Measurements from ENCODE around the gene NR6A1. TPM values are rescaled to one million over a fixed set of nuclear protein-coding genes. Genes with fewer than 3 reads are reported as not detected.

Gene NR6A1
- total and polyA plus RNA-seq, 2 experiments from 2014 or later: 0.16 TPM; not detected in 1

DNA sequence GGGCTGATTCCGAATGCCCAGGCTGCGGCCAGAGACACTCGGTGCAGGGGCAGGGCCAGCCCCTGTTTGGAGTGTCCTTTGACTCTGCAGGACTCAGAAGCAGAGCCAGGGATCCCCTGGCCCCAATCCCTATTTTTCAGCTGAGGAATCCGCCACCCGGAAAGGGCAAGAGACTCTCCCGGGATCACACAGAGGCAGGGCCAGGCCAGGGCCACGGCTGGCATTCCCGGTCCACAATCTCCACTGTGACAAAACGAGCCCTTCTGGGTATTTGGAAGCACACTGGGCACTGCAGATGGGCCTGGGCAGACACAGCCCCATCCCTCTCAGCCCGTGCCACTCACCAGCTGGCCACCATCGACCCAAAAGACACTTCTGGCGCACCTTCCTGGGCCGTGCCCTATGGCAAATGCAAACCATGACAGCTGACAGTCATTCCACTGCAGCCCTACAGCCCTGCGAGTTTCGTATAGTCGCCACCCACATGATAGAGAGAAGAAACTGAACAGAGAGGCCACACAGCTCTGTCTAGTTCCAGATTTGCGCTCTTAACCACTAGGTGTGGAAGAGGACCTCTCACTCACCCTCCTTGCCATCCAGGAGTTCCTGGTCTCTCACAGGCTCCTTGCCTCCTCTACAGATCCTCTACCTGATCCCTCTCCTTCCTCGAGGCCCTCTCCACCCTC, 277.2 kb downstream of the NR6A1 start:
- Histone ChIP-seq H3K4me2 (ENCODE audit: unreplicated experiment) (no peak overlapping the region), H4K20me1 (ENCODE audit: insufficient read depth) (no peaks in the 10 kb centered on the region), H3K27ac (no peak overlapping the region), H2AFZ (no peak overlapping the region), H3K9me2 (ENCODE audit: insufficient read depth) (no peaks in the 10 kb centered on the region), H3K27me3 (replicated peaks; ENCODE audit: insufficient read depth) (peaks cover 14% of the 10 kb centered on the region), H3K9ac (no peak overlapping the region), H3K4me1 (ENCODE audit: insufficient read depth) (no peaks in the 10 kb centered on the region), H3K36me3 (ENCODE audit: low read depth) (no peaks in the 10 kb centered on the region), H3K4me3 (no peak overlapping the region), H3K79me2 (ENCODE audit: insufficient read depth) (no peaks in the 10 kb centered on the region), H3F3A (ENCODE audit: insufficient read depth) (no peaks in the 10 kb centered on the region), H3K9me3 (ENCODE audit: low read depth) (no peaks in the 10 kb centered on the region)
- no peak for DNase-seq
- TF ChIP-seq EZH2phosphoT487 (IDR thresholded peaks at IDR 0.05; ENCODE audit: insufficient read depth, low read depth): no peak
- no peak for TF ChIP-seq EZH2 (IDR thresholded peaks at IDR 0.05; ENCODE audit: insufficient read depth, poor library complexity, severe bottlenecking)
- WGBS, 2 experiments (ENCODE audit: low coverage in 1 of 2, low lambda C conversion rate in 2 of 2, missing lambda C conversion rate in 2 of 2): 61 to 63% methylated on average over 18 of the region's 18 CpGs
- in situ Hi-C loops (cut with MboI): no loop called here

DNA sequence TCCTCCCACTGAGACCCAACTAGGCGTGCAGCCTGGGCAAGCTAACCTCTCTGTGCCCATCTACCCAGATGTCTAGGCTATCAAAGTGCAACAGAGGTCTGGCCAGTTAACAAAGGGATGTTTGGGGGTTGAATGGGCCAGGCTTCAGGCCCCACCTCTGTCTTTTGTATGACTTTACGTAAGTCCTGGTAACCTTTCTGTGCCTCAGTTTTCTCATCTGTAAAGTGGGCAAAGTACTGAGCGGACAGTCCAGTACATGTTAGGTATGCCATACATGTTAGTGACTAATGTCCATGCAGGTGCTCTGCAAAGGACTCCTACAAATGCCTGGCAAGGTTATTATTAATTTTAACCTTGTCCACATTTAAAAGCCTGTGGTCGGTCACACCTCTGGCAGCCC, 277.9 kb downstream of the NR6A1 start:
- Histone ChIP-seq H2AFZ (no peak overlapping the region), H3K36me3 (ENCODE audit: low read depth) (no peaks in the 10 kb centered on the region), H3K79me2 (ENCODE audit: insufficient read depth) (no peaks in the 10 kb centered on the region), H3K9ac (no peak overlapping the region), H3K4me2 (ENCODE audit: unreplicated experiment) (no peak overlapping the region), H3K27me3 (replicated peaks; ENCODE audit: insufficient read depth) (peaks cover 14% of the 10 kb centered on the region), H3K27ac (no peak overlapping the region), H3K4me3 (no peak overlapping the region), H3F3A (ENCODE audit: insufficient read depth) (no peaks in the 10 kb centered on the region), H3K9me2 (ENCODE audit: insufficient read depth) (no peaks in the 10 kb centered on the region), H4K20me1 (ENCODE audit: insufficient read depth) (no peaks in the 10 kb centered on the region), H3K9me3 (ENCODE audit: low read depth) (no peaks in the 10 kb centered on the region), H3K4me1 (ENCODE audit: insufficient read depth) (no peaks in the 10 kb centered on the region)
- in situ Hi-C loops (cut with MboI): no loop called here
- DNase-seq: no peak
- WGBS, 2 experiments (ENCODE audit: low coverage in 1 of 2, low lambda C conversion rate in 2 of 2, missing lambda C conversion rate in 2 of 2): 64 to 75% methylated on average over 4 of the region's 4 CpGs
- TF ChIP-seq EZH2 (IDR thresholded peaks at IDR 0.05; ENCODE audit: insufficient read depth, poor library complexity, severe bottlenecking): no peak
- TF ChIP-seq EZH2phosphoT487 (IDR thresholded peaks at IDR 0.05; ENCODE audit: insufficient read depth, low read depth): no peak

DNA sequence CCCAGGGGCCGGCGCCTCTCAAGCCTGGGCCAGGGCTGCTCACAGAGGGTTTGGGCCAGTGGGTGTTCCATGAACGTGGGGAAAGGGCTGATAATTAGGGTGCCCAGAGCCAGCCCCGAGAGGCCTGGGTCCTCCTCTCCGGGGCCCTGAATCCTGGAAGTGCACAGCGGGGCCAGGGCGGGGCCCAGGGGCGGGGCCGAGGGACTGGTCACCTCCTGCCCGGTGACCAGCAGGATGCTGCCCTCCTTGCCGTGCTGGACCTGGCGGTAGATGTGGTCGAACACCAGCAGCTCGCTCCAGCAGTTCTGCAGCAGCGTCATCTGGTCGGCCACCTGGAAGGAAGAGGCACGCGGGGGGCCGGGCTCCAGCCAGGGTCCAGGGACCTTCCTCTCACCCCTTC, 278.3 kb downstream of the NR6A1 start:
- Histone ChIP-seq H3K9ac (no peak overlapping the region), H3K4me2 (ENCODE audit: unreplicated experiment) (no peak overlapping the region), H3K9me2 (ENCODE audit: insufficient read depth) (no peaks in the 10 kb centered on the region), H3K79me2 (ENCODE audit: insufficient read depth) (no peaks in the 10 kb centered on the region), H3K4me3 (no peak overlapping the region), H3K27ac (no peak overlapping the region), H2AFZ (no peak overlapping the region), H3F3A (ENCODE audit: insufficient read depth) (no peaks in the 10 kb centered on the region), H4K20me1 (ENCODE audit: insufficient read depth) (no peaks in the 10 kb centered on the region), H3K27me3 (replicated peaks; ENCODE audit: insufficient read depth) (peaks cover 14% of the 10 kb centered on the region), H3K4me1 (ENCODE audit: insufficient read depth) (no peaks in the 10 kb centered on the region), H3K9me3 (ENCODE audit: low read depth) (no peaks in the 10 kb centered on the region), H3K36me3 (ENCODE audit: low read depth) (no peaks in the 10 kb centered on the region)
- no peak for TF ChIP-seq EZH2phosphoT487 (IDR thresholded peaks at IDR 0.05; ENCODE audit: insufficient read depth, low read depth)
- no peak for TF ChIP-seq EZH2 (IDR thresholded peaks at IDR 0.05; ENCODE audit: insufficient read depth, poor library complexity, severe bottlenecking)
- WGBS, 2 experiments (ENCODE audit: low coverage in 1 of 2, low lambda C conversion rate in 2 of 2, missing lambda C conversion rate in 2 of 2): 59 to 70% methylated on average over 14 to 15 of the region's 19 CpGs
- in situ Hi-C loops (cut with MboI): no loop called here
- DNase-seq: no peak

DNA sequence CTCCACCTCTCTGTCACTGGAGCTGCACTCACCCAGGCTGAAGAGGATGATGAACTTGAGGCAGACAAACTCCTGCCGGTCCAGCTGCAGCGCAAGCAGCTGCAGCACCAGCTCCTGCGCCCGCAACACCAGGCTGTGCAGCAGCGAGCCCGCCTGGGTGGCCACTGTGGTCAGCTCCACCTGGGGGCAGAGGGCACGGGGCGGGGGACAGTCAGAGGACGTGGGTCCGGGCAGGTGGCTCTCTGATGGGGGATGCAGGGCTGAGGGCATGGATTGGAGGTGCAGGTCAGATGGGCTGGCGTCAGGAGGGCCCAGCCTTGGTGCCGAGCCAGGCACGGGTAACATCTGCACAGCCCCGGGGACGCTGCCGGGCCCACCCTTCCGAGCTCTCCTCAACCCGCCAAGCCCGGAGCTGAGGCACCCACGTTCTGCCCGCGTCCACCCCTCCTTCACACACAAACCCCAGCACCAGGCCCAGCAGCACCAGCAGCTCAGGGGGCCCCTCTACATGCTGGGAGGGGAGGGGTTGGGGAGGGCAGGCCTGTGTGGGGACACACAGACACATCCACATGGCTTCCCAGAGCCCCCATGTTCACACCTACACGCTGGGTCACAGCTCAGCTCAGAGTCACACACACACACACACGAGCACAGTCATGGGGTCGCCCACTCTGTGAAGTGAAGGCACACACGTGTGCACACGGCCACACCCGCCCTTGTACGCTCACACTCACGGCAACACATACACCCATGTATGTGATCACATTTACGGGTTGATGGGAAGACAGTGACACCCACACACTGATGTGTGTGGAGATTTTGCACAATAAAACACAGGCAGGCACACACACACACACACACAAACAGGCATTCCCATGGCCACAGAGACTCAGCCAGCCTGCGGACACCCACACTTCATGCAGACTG, 279.8 kb downstream of the NR6A1 start:
- Histone ChIP-seq H3K79me2 (ENCODE audit: insufficient read depth) (no peaks in the 10 kb centered on the region), H2AFZ (no peak overlapping the region), H3K27me3 (replicated peaks; ENCODE audit: insufficient read depth) (peaks cover 28% of the 10 kb centered on the region), H3F3A (ENCODE audit: insufficient read depth) (no peaks in the 10 kb centered on the region), H3K36me3 (ENCODE audit: low read depth) (no peaks in the 10 kb centered on the region), H3K9ac (no peak overlapping the region), H4K20me1 (ENCODE audit: insufficient read depth) (no peaks in the 10 kb centered on the region), H3K4me2 (ENCODE audit: unreplicated experiment) (no peak overlapping the region), H3K4me3 (no peak overlapping the region), H3K4me1 (ENCODE audit: insufficient read depth) (no peaks in the 10 kb centered on the region), H3K9me2 (ENCODE audit: insufficient read depth) (no peaks in the 10 kb centered on the region), H3K9me3 (ENCODE audit: low read depth) (no peaks in the 10 kb centered on the region), H3K27ac (no peak overlapping the region)
- TF ChIP-seq EZH2 (IDR thresholded peaks at IDR 0.05; ENCODE audit: insufficient read depth, poor library complexity, severe bottlenecking): no peak
- no peak for TF ChIP-seq EZH2phosphoT487 (IDR thresholded peaks at IDR 0.05; ENCODE audit: insufficient read depth, low read depth)
- in situ Hi-C loops (cut with MboI): no loop called here
- no peak for DNase-seq
- 64 to 68% methylated on average over 26 to 28 of the region's 32 CpGs for WGBS, 2 experiments (ENCODE audit: low coverage in 1 of 2, low lambda C conversion rate in 2 of 2, missing lambda C conversion rate in 2 of 2)
